AG04449 (cell line): ENCODE measurements around the gene TMEM178A.

Experiments
- CTCF ChIA-PET: fragments of 350-600 bp; formaldehyde crosslinking; extraction: SDS; loops from one replicate; lab custom pipeline; 2021; ENCODE audit warnings: antibody characterized with exemption; lab: Yijun Ruan, JAX
- POLR2A ChIA-PET: fragments of 400-600, 350-600 bp; formaldehyde crosslinking; extraction: SDS; loops from one replicate; lab custom pipeline; 2020; ENCODE audit warnings: antibody characterized with exemption, inconsistent platforms; lab: Yijun Ruan, JAX
- DNase-seq: peaks from one replicate; pipeline ENCODE4 v3.0.0-alpha.2; 2010; ENCODE audit warnings: low read depth, low spot score
- H3K4me3 ChIP-seq: 2 replicates; pipeline ENCODE4 v1.5.1; 2011; ENCODE audit warnings: low read depth, mild to moderate bottlenecking, control low read depth, low read length
- CTCF ChIP-seq: IDR thresholded peaks from one replicate; pipeline ENCODE4 v1.5.1; 2011; ENCODE audit warnings: mild to moderate bottlenecking, moderate library complexity, low read length, control low read depth, inconsistent platforms; ENCODE audit not compliant: insufficient read depth; ENCODE audit errors: missing control alignments

The TMEM178A gene

GRCh38 chr2:39676342-39676741 is 10.6 kb downstream of the TMEM178A start:
- ChIA-PET CTCF (interaction anchor here (0.5 kb wide), 1 partner anchor 20 kb away, joined by 3 read pairs; no protein-coding TSS in a partner anchor), POLR2A (no interaction called here)
- H3K4me3 ChIP-seq: no peak overlapping the region
- no peak for TF ChIP-seq CTCF
- DNase-seq: no peak

DNA sequence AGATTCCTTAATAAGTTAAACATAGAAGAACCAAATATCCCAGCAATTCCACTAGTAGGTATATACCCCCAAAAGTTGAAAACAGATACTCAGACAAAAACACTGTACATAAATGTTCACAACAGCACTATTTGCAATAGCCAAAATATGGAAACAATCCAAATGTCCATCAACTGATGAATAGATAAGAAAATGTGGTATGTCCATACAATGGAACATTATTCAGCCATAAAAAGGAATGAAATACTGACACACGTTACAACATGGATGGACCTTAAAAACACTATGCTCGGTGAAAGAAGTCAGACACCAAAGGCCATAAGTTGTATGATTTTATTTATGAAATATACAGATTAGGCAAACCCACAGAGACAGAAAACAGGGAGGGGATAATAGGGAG is 12.5 kb downstream of the TMEM178A start:
- no peak for DNase-seq
- CTCF ChIA-PET: interaction anchor here (1.1 kb wide), 1 partner anchor 18 kb away, joined by 3 read pairs; no protein-coding TSS in a partner anchor
- POLR2A ChIA-PET: no interaction called here
- H3K4me3 ChIP-seq: no peak overlapping the region
- TF ChIP-seq CTCF: no peak

GRCh38 chr2:39679805-39680204 is 14.1 kb downstream of the TMEM178A start:
- no peak overlapping the region for H3K4me3 ChIP-seq
- ChIA-PET POLR2A (no interaction called here), CTCF (no interaction called here)
- DNase-seq: no peak
- no peak for TF ChIP-seq CTCF

- ChIA-PET CTCF (interaction anchor here (1.6 to 1.7 kb wide), 2 partner anchors 15 to 89 kb away, joined by 3 to 4 read pairs; no protein-coding TSS in a partner anchor), POLR2A (no interaction called here)
- TF ChIP-seq CTCF: no peak
- no peak overlapping the region for H3K4me3 ChIP-seq
- DNase-seq: no peak
These were observed 16.5 kb downstream of the TMEM178A start for GRCh38 chr2:39682066-39682692.

DNA sequence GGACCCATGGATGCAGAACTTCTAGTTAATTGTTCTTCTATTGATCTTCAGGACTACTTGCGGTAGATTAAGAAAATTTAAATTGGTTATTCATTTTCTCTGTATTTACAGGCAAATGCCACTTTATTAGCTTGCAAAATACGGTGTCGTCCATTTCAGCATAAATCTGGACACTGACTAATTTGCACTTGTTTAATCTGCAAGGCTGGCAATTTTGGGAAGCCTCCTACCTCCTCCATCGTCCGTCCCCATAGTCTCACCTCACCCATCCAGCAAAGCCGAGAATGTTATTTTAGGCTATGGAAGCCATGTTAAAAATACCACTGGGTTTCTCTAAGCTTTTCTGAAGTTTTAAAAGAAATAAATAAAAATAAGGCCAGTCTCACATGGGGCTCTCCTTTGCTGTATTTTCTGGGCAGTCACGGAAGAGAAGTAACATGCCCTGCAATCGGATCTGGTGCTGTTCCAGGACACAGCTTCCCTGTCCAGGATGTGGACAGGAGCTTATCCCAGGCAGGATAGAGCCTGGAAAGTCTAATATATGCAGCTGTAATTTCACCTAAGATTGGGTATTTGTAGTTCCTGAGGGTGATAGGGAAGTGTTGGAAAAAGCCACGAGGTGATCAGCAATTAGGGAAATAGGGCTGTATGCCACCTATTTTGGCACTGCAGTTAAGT is 17.4 kb downstream of the TMEM178A start:
- H3K4me3 ChIP-seq: no peak overlapping the region
- DNase-seq: no peak
- ChIA-PET POLR2A (no interaction called here), CTCF (interaction anchor here (1.0 kb wide), 1 partner anchor 9 kb away, joined by 4 read pairs; no protein-coding TSS in a partner anchor)
- no peak for TF ChIP-seq CTCF

- ChIA-PET POLR2A (no interaction called here), CTCF (no interaction called here)
- DNase-seq: no peak
- no peak overlapping the region for H3K4me3 ChIP-seq
- TF ChIP-seq CTCF: no peak
These were observed 18.7 kb downstream of the TMEM178A start for GRCh38 chr2:39684464-39684863.
